K562 (cell line): Measurements from ENCODE around the gene PPP6C. TPM values are rescaled to one million over a fixed set of nuclear protein-coding genes. Genes with fewer than 3 reads are reported as not detected.

Experiments used
- BHLHE40 ChIP-seq: IDR thresholded peaks from 2 replicates; pipeline ENCODE4 v1.6.1; 2011; ENCODE audit warnings: low read length, improper control_type of control experiment
- MECOM ChIP-seq: fragments of 250-450 bp; sonication (Bioruptor Pico); IDR thresholded peaks from 2 replicates; pipeline ENCODE4 v1.8.0; 2022; ENCODE audit warnings: inconsistent platforms
- NR4A1 ChIP-seq, 2 experiments: fragments of 250-450 bp in 1 of 2; fragments of 450-650 bp in 1 of 2; sonication (Bioruptor Pico) in 1 of 2; IDR thresholded peaks; 2 replicates each; pipeline versions ENCODE4 v1.4.0 to v1.6.1; 2016 to 2020; ENCODE audit warnings: mild to moderate bottlenecking in 2 of 2, missing compliant biosample characterization in 1 of 2, missing genetic modification characterization in 1 of 2, moderate library complexity in 1 of 2
- PBX2 ChIP-seq, 2 experiments: IDR thresholded peaks in 1 of 2; conservative IDR thresholded peaks in 1 of 2; 2 replicates each; pipeline ENCODE4 v1.6.1; 2016; ENCODE audit warnings: low read depth in 2 of 2, mild to moderate bottlenecking in 1 of 2, missing compliant biosample characterization in 1 of 2, missing genetic modification characterization in 1 of 2, moderate library complexity in 1 of 2
- RBM39 ChIP-seq: fragments of 200-400 bp; formaldehyde crosslinking; optimal IDR thresholded peaks from 2 replicates; pipeline ENCODE3; 2018; ENCODE audit warnings: low read depth, low read length
- TRIM25 ChIP-seq: fragments of 450-650 bp; IDR thresholded peaks from 2 replicates; pipeline ENCODE4 v1.7.0; 2016; ENCODE audit warnings: borderline replicate concordance
- ZKSCAN8 ChIP-seq: fragments of 200-800 bp; sonication (Bioruptor generic); IDR thresholded peaks from 2 replicates; pipeline ENCODE4 v1.6.1; 2016; ENCODE audit warnings: missing genetic modification characterization, missing compliant biosample characterization
- ZNF121 ChIP-seq: sonication (generic); formaldehyde crosslinking; conservative IDR thresholded peaks from 2 replicates; pipeline ENCODE4 v1.8.0; 2022; ENCODE audit warnings: missing genetic modification reagents
- ZNF551 ChIP-seq: fragments of 250-450 bp; sonication (Bioruptor Pico); IDR thresholded peaks from 2 replicates; pipeline ENCODE4 v1.5.0; 2021; ENCODE audit warnings: mild to moderate bottlenecking, moderate library complexity
- ZNF830 ChIP-seq: fragments of 250-450 bp; sonication (Bioruptor Pico); IDR thresholded peaks from 2 replicates; pipeline ENCODE4 v1.5.0; 2021; ENCODE audit warnings: mild to moderate bottlenecking
- ZSCAN29 ChIP-seq: fragments of 450-650 bp; IDR thresholded peaks from 2 replicates; pipeline ENCODE4 v1.6.1; 2017
- polyA plus RNA-seq, 8 experiments: library from polyadenylated mRNA; depleted of rRNA in 4 of 8; stranded (reverse) in 5 of 8; unstranded in 3 of 8; fragments of >200 nt; fragmentation: Nextera tagmentation in 2 of 8; fragmentation: Illumina TruSeq in 1 of 8; extraction: Ambion mirVana in 2 of 8; extraction: Trizol in 1 of 8; gene quantifications; 2 replicates each; pipeline versions ENCODE4 v1.2.1 to v1.2.3, GENCODE V29; 2011 to 2014; ENCODE audit warnings: inconsistent platforms in 1 of 8, missing spikeins in 1 of 8
- total RNA-seq, 7 experiments: library from RNA; depleted of rRNA in 6 of 7; stranded (reverse); fragments of >200 nt in 6 of 7; fragmentation: Illumina TruSeq in 2 of 7; extraction: Trizol in 2 of 7; gene quantifications; 2 replicates each; pipeline versions ENCODE4 v1.2.1 to v1.2.3, GENCODE V29; 2011 to 2021; ENCODE audit warnings: low replicate concordance in 1 of 7
- TF ChIP-seq, protein P1 (sequence below): fragments of 450-650 bp; IDR thresholded peaks from 2 replicates; pipeline ENCODE4 v1.6.1; 2016; ENCODE audit warnings: antibody characterized with exemption
- TF ChIP-seq, protein P2 (sequence below): fragments of 250-450 bp; sonication (Bioruptor Pico); IDR thresholded peaks from 2 replicates; pipeline ENCODE4 v1.8.0; 2022; ENCODE audit warnings: inconsistent platforms

The PPP6C gene
- total and polyA plus RNA-seq, 9 of the 15 experiments (the other 6 are each of a cell fraction or from before 2014, with no cell fraction given) = 18.8 to 44.8 (median 38.3) TPM

DNA sequence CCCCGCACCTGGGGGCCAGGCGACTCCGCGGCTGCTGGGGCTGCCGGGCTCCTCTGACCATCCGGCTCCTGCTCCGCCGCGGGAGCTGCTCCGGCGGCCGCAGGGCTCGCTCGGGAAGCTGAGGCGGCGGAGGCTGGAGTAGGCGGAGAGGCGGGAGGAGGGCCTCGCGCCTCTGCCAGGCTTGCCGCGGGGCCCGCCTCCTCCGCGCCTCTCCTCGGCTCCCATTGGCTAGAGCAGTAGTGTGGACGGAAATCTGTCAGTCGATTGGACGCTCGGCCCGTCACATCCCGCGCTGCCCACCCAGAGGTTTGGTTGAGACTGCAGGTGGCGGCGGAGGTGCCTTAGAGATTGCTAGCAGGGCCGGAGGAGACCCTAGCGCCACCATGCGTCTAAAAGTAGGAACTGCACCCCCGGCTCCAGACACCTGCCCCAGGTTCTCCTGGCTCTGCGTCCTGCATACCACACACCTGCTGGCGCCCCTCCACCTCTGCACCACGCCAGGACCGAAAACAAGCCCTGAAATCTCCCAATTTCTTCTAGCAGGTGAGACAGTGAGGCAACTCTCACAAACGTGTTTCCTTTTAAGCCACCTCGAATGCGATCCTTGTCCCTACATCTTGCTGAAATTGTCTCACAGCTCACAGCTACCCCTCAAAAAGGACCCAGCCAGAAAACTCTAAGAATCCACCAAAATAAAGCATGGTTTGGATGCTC lies 46.1 kb downstream of the PPP6C start, which contains the start of gene SCAI (continued):
- no peak for TF ChIP-seq NR4A1 (CRISPR knock-in tag; IDR thresholded peaks at IDR 0.05)
- no peak for TF ChIP-seq NR4A1 (tag; IDR thresholded peaks at IDR 0.05)
- no peak for TF ChIP-seq ZKSCAN8 (CRISPR knock-in tag)
- no peak for TF ChIP-seq ZNF830 (CRISPR knock-in tag)
- TF ChIP-seq PBX2 (CRISPR knock-in tag; IDR thresholded peaks at IDR 0.05; ENCODE audit: low read depth) = peak; percentile 86
- TF ChIP-seq PBX2 (tag; conservative IDR thresholded peaks at IDR 0.05; ENCODE audit: low read depth) = peak; percentile 99
- TF ChIP-seq, protein P1, sequence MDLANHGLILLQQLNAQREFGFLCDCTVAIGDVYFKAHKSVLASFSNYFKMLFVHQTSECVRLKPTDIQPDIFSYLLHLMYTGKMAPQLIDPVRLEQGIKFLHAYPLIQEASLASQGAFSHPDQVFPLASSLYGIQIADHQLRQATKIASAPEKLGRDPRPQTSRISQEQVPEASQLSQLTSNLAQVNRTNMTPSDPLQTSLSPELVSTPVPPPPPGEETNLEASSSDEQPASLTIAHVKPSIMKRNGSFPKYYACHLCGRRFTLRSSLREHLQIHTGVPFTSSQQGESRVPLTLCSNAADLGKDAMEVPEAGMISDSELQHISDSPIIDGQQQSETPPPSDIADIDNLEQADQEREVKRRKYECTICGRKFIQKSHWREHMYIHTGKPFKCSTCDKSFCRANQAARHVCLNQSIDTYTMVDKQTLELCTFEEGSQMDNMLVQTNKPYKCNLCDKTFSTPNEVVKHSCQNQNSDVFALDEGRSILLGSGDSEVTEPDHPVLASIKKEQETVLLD = no peak
- TF ChIP-seq ZNF551 (CRISPR knock-in tag) = no peak
- no peak for TF ChIP-seq RBM39
- TF ChIP-seq TRIM25 = no peak
- TF ChIP-seq ZNF121 (CRISPR knock-in tag) = no peak
- TF ChIP-seq, protein P2, sequence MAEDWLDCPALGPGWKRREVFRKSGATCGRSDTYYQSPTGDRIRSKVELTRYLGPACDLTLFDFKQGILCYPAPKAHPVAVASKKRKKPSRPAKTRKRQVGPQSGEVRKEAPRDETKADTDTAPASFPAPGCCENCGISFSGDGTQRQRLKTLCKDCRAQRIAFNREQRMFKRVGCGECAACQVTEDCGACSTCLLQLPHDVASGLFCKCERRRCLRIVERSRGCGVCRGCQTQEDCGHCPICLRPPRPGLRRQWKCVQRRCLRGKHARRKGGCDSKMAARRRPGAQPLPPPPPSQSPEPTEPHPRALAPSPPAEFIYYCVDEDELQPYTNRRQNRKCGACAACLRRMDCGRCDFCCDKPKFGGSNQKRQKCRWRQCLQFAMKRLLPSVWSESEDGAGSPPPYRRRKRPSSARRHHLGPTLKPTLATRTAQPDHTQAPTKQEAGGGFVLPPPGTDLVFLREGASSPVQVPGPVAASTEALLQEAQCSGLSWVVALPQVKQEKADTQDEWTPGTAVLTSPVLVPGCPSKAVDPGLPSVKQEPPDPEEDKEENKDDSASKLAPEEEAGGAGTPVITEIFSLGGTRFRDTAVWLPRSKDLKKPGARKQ (CRISPR knock-in tag) = no peak
- no peak for TF ChIP-seq ZSCAN29
- TF ChIP-seq MECOM (CRISPR knock-in tag) = no peak
- peak; percentile 20; the same call in 1 of the 2 replicates for TF ChIP-seq BHLHE40
